Left lung (tissue), 10 donors: ENCODE data around the gene LIN28A. TPM values are rescaled to one million over a fixed set of nuclear protein-coding genes. Genes with fewer than 3 reads are reported as not detected.
"Not testable (repeated sequence)": the region's sequence is repeated elsewhere in the genome, so short reads cannot be mapped to it uniquely, and the experiment has no call there.

Experiments
- ATAC-seq: fragments of 200-7000 bp; cut with Tn5 transposase; one replicate; pipeline ENCODE4 v1.9.1; 2020; ENCODE audit warnings: moderate library complexity
- DNase-seq, 4 donors: peaks; one replicate each; pipeline ENCODE4 v3.0.0-alpha.2; 2013 to 2020
- H3K27ac ChIP-seq, 2 donors: fragments of 200-600 bp; sonication (generic) in 1 of 2; one replicate each; pipeline versions ENCODE4 v1.5.0 to v1.8.0; 2020 to 2021
- H3K27me3 ChIP-seq, 2 donors: fragments of 200-600 bp; sonication (generic) in 1 of 2; one replicate each; pipeline versions ENCODE4 v1.5.0 to v1.8.0; 2020 to 2021
- H3K36me3 ChIP-seq, 2 donors: fragments of 200-600 bp; sonication (generic) in 1 of 2; one replicate each; pipeline versions ENCODE4 v1.5.0 to v1.8.0; 2020 to 2021
- H3K4me1 ChIP-seq, 2 donors: fragments of 200-600 bp; one replicate each; pipeline ENCODE4 v1.8.0; 2021
- H3K4me3 ChIP-seq, 2 donors: fragments of 200-600 bp; sonication (generic) in 1 of 2; one replicate each; pipeline versions ENCODE4 v1.5.0 to v1.8.0; 2020 to 2021; ENCODE audit warnings: mild to moderate bottlenecking in 1 of 2
- H3K9me3 ChIP-seq, 2 donors: fragments of 200-600 bp; sonication (generic) in 1 of 2; one replicate each; pipeline versions ENCODE4 v1.5.0 to v1.8.0; 2020 to 2021
- CTCF ChIP-seq, 2 donors: fragments of 200-600 bp; sonication (generic) in 1 of 2; IDR thresholded peaks; one replicate each; pipeline versions ENCODE4 v1.5.0 to v1.8.0; 2021; ENCODE audit warnings: antibody characterized with exemption in 2 of 2
- intact Hi-C, 2 donors: fragments of 100-400 bp; cut with DNase I; formaldehyde crosslinking; loops; one replicate each; pipeline versions ENCODE4 v1.11.2 to v1.14.2; 2022
- polyA plus RNA-seq, 6 donors: library from polyadenylated mRNA; unstranded; fragments of 120-200 nt; gene quantifications; one replicate each; pipeline ENCODE4 v1.2.1, GENCODE V29; 2013; ENCODE audit not compliant: insufficient read length in 6 of 6
- total RNA-seq, 2 donors: library from RNA; stranded (reverse); fragmentation: NEBNext Ultra II Directional; extraction: Animal tissue kit (Norgen Biotek cat#: 25700); gene quantifications; one replicate each; pipeline ENCODE4 v1.2.1, GENCODE V29; 2021
- donor health status: DM: no; HTN: yes; CAD: no.
- donor health status: DM: no; HTN: no; CAD: no.

The LIN28A gene
- total and polyA plus RNA-seq, 8 donors: 0.06 to 0.11 (median 0.10) TPM; not detected in 2

GRCh38 chr1:26372039-26372438, 38.6 kb upstream of the LIN28A start:
- Histone ChIP-seq H3K4me3 (no peak overlapping the region), H3K9me3 (no peaks in the 10 kb centered on the region), H3K4me1 (peaks cover 0 to under 1% of the 10 kb centered on the region in 2 donors), H3K36me3 (no peaks in the 10 kb centered on the region), H3K27me3 (peaks cover 0 to 6% of the 10 kb centered on the region in 2 donors), H3K27ac (no peak overlapping the region)
- TF ChIP-seq CTCF (IDR thresholded peaks at IDR 0.05): no peak
- ATAC-seq: no peak
- DNase-seq: no peak
- intact Hi-C loops: no loop called here

GRCh38 chr1:26372611-26373010, 38.0 kb upstream of the LIN28A start, which contains the start of gene ZNF683:
Gene ZNF683 (minus strand): TSS chr1:26372750. CDS start chr1:26368571, 4,179 bp downstream.
- DNase-seq, ATAC-seq, H3K4me1 ChIP-seq, H3K36me3 ChIP-seq, H3K9me3 ChIP-seq, intact Hi-C loops, H3K4me3 ChIP-seq, H3K27me3 ChIP-seq, H3K27ac ChIP-seq: not testable (repeated sequence)

DNA sequence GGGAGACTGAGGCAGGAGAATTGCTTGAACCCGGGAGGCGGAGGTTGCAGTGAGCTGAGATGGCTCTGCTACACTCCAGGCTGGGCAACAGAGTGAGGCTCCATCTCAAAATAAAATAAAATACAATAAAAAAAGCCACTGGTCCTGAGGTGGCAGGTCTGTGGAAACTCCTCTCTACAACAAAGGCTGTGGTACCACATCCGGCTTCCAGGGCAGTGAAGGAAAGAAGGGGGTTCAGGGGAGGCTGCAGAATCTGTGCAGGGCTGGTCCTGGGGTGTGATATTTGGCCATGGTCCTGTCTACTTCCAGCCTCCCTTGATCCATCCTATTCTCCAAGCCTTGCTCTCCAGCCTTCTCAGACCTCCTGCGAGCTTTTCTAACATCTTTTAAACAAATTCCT, 37.3 kb upstream of the LIN28A start:
- H3K4me1 ChIP-seq: peaks cover 0 to 11% of the 10 kb centered on the region in 2 donors
- H3K4me3 ChIP-seq: no peak overlapping the region
- H3K27me3 ChIP-seq: no peaks in the 10 kb centered on the region
- ATAC-seq (no peak), DNase-seq (no peak)
- TF ChIP-seq CTCF (IDR thresholded peaks at IDR 0.05): no peak
- no peaks in the 10 kb centered on the region for H3K36me3 ChIP-seq
- H3K27ac ChIP-seq: no peak overlapping the region
- intact Hi-C loops: no loop called here
- H3K9me3 ChIP-seq: no peaks in the 10 kb centered on the region

- no peak for DNase-seq
- H3K9me3 ChIP-seq: no peaks in the 10 kb centered on the region
- no peak overlapping the region for H3K4me3 ChIP-seq
- H3K27ac ChIP-seq: no peak overlapping the region
- no peak for ATAC-seq
- no peak for TF ChIP-seq CTCF (IDR thresholded peaks at IDR 0.05)
- intact Hi-C loops: no loop called here
- H3K27me3 ChIP-seq: no peaks in the 10 kb centered on the region
- H3K4me1 ChIP-seq: peaks cover 0 to 16% of the 10 kb centered on the region in 2 donors
- no peaks in the 10 kb centered on the region for H3K36me3 ChIP-seq
Measured at GRCh38 chr1:26373789-26374188, 36.8 kb upstream of the LIN28A start.

- intact Hi-C loops, DNase-seq, ATAC-seq, H3K4me3 ChIP-seq, H3K9me3 ChIP-seq, H3K27ac ChIP-seq, H3K27me3 ChIP-seq, H3K36me3 ChIP-seq: not testable (repeated sequence)
- H3K4me1 ChIP-seq: peaks cover 0 to 18% of the 10 kb centered on the region in 2 donors
Measured at GRCh38 chr1:26374361-26374760, 36.3 kb upstream of the LIN28A start.

DNA sequence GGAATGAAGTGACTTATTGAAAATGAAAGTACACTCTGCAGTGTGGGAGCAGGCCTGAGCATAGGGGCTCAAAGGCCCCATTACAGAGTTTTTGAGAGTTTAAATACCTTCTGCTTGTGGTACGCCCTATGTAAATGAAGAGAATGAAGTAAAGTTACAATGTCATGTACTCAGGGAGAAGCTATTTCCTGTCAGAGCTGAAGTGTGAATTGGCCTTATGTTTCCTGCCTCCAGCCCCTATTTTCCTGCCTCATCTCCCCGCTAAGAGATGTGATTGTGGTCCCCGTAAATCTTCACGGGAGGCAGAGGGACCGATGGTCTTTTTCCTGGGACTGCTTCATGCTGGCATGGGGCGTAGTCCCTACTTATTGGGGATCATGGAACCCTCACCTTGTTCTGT, 35.5 kb upstream of the LIN28A start:
- H3K27ac ChIP-seq: no peak overlapping the region
- no peak for TF ChIP-seq CTCF (IDR thresholded peaks at IDR 0.05)
- H3K36me3 ChIP-seq: no peaks in the 10 kb centered on the region
- no peaks in the 10 kb centered on the region for H3K27me3 ChIP-seq
- H3K4me3 ChIP-seq: no peak overlapping the region
- H3K9me3 ChIP-seq: no peaks in the 10 kb centered on the region
- peaks cover 0 to 18% of the 10 kb centered on the region in 2 donors for H3K4me1 ChIP-seq
- DNase-seq (no peak), ATAC-seq (no peak)
- intact Hi-C loops: no loop called here
